ENCODE measurements around the gene PTPRN2.

The PTPRN2 gene

GRCh38 chr7:157888579-157888978 lies 699.0 kb downstream of the PTPRN2 start:
- no peak overlapping the region for H3K23ac ChIP-seq (ENCODE audit: low read length)
- no peak overlapping the region for H3K27ac ChIP-seq (ENCODE audit: low read depth, low read length)
- no peak overlapping the region for H3K4ac ChIP-seq (ENCODE audit: low read depth, low read length)
- WGBS (ENCODE audit: extremely low coverage, insufficient coverage, low lambda C conversion rate) = no CpG with 5 or more reads among the region's 11 CpGs
- H3K36me3 ChIP-seq (ENCODE audit: control insufficient read depth, insufficient read depth, low read length) = no peaks in the 10 kb centered on the region
- no peak for DNase-seq
- no peak overlapping the region for H2AK5ac ChIP-seq (ENCODE audit: low read length)
- H3K56ac ChIP-seq (ENCODE audit: low read length) = no peak overlapping the region
- no peak overlapping the region for H2BK5ac ChIP-seq (ENCODE audit: low read length)
- no peaks in the 10 kb centered on the region for H3K4me1 ChIP-seq (ENCODE audit: control insufficient read depth, low read depth, low read length)
- H3K27me3 ChIP-seq (ENCODE audit: insufficient read depth, low read length, poor library complexity) = no peaks in the 10 kb centered on the region
- no peaks in the 10 kb centered on the region for H3K79me2 ChIP-seq (ENCODE audit: control insufficient read depth, insufficient read depth, low read length)
- H4K8ac ChIP-seq (ENCODE audit: low read depth, low read length) = no peak overlapping the region
- H3K18ac ChIP-seq (ENCODE audit: low read length) = no peak overlapping the region
- no peak overlapping the region for H4K5ac ChIP-seq (ENCODE audit: low read length)
- H2BK120ac ChIP-seq (ENCODE audit: low read depth, low read length) = no peak overlapping the region
- no peak overlapping the region for H3K4me2 ChIP-seq (ENCODE audit: low read length)
- no peaks in the 10 kb centered on the region for H3K79me1 ChIP-seq (ENCODE audit: low read length)
- no peak overlapping the region for H2BK15ac ChIP-seq (replicated peaks; ENCODE audit: low read depth)
- no peak overlapping the region for H3K9ac ChIP-seq (ENCODE audit: low read length)
- no peak overlapping the region for H3K4me3 ChIP-seq (ENCODE audit: low read length)

GRCh38 chr7:157887400-157887799 lies 700.2 kb downstream of the PTPRN2 start:
- H3K79me2 ChIP-seq (ENCODE audit: control insufficient read depth, insufficient read depth, low read length) = no peaks in the 10 kb centered on the region
- WGBS (ENCODE audit: extremely low coverage, insufficient coverage, low lambda C conversion rate) = no CpG with 5 or more reads among the region's 6 CpGs
- H3K56ac ChIP-seq (ENCODE audit: low read length) = no peak overlapping the region
- no peak overlapping the region for H3K9ac ChIP-seq (ENCODE audit: low read length)
- no peak overlapping the region for H4K5ac ChIP-seq (ENCODE audit: low read length)
- H3K4me3 ChIP-seq (ENCODE audit: low read length) = no peak overlapping the region
- H3K36me3 ChIP-seq (ENCODE audit: control insufficient read depth, insufficient read depth, low read length) = no peaks in the 10 kb centered on the region
- no peak overlapping the region for H2BK120ac ChIP-seq (ENCODE audit: low read depth, low read length)
- no peak overlapping the region for H3K18ac ChIP-seq (ENCODE audit: low read length)
- H2AK5ac ChIP-seq (ENCODE audit: low read length) = no peak overlapping the region
- DNase-seq = no peak
- no peak overlapping the region for H3K4ac ChIP-seq (ENCODE audit: low read depth, low read length)
- no peaks in the 10 kb centered on the region for H3K4me1 ChIP-seq (ENCODE audit: control insufficient read depth, low read depth, low read length)
- no peak overlapping the region for H3K27ac ChIP-seq (ENCODE audit: low read depth, low read length)
- H2BK5ac ChIP-seq (ENCODE audit: low read length) = no peak overlapping the region
- no peaks in the 10 kb centered on the region for H3K27me3 ChIP-seq (ENCODE audit: insufficient read depth, low read length, poor library complexity)
- no peak overlapping the region for H2BK15ac ChIP-seq (replicated peaks; ENCODE audit: low read depth)
- no peaks in the 10 kb centered on the region for H3K79me1 ChIP-seq (ENCODE audit: low read length)
- H4K8ac ChIP-seq (ENCODE audit: low read depth, low read length) = no peak overlapping the region
- H3K4me2 ChIP-seq (ENCODE audit: low read length) = no peak overlapping the region
- no peak overlapping the region for H3K23ac ChIP-seq (ENCODE audit: low read length)

GRCh38 chr7:157886711-157887110 lies 700.9 kb downstream of the PTPRN2 start:
- WGBS (ENCODE audit: extremely low coverage, insufficient coverage, low lambda C conversion rate) = no CpG with 5 or more reads among the region's 11 CpGs

GRCh38 chr7:157886266-157886665 lies 701.4 kb downstream of the PTPRN2 start:
- no peak overlapping the region for H2AK5ac ChIP-seq (ENCODE audit: low read length)
- H3K4me1 ChIP-seq (ENCODE audit: control insufficient read depth, low read depth, low read length) = no peaks in the 10 kb centered on the region
- H3K18ac ChIP-seq (ENCODE audit: low read length) = no peak overlapping the region
- H3K9ac ChIP-seq (ENCODE audit: low read length) = no peak overlapping the region
- H3K4me3 ChIP-seq (ENCODE audit: low read length) = no peak overlapping the region
- no peak overlapping the region for H4K5ac ChIP-seq (ENCODE audit: low read length)
- H3K27ac ChIP-seq (ENCODE audit: low read depth, low read length) = no peak overlapping the region
- H3K36me3 ChIP-seq (ENCODE audit: control insufficient read depth, insufficient read depth, low read length) = no peaks in the 10 kb centered on the region
- no peak overlapping the region for H2BK15ac ChIP-seq (replicated peaks; ENCODE audit: low read depth)
- H4K8ac ChIP-seq (ENCODE audit: low read depth, low read length) = no peak overlapping the region
- no CpG with 5 or more reads among the region's 9 CpGs for WGBS (ENCODE audit: extremely low coverage, insufficient coverage, low lambda C conversion rate)
- no peak overlapping the region for H3K23ac ChIP-seq (ENCODE audit: low read length)
- H2BK120ac ChIP-seq (ENCODE audit: low read depth, low read length) = no peak overlapping the region
- no peaks in the 10 kb centered on the region for H3K27me3 ChIP-seq (ENCODE audit: insufficient read depth, low read length, poor library complexity)
- H3K56ac ChIP-seq (ENCODE audit: low read length) = no peak overlapping the region
- no peak for DNase-seq
- H3K79me2 ChIP-seq (ENCODE audit: control insufficient read depth, insufficient read depth, low read length) = no peaks in the 10 kb centered on the region
- no peaks in the 10 kb centered on the region for H3K79me1 ChIP-seq (ENCODE audit: low read length)
- no peak overlapping the region for H3K4me2 ChIP-seq (ENCODE audit: low read length)
- no peak overlapping the region for H3K4ac ChIP-seq (ENCODE audit: low read depth, low read length)
- no peak overlapping the region for H2BK5ac ChIP-seq (ENCODE audit: low read length)

More at GRCh38 chr7:157886711-157887110, 700.9 kb downstream of the PTPRN2 start:
- H3K18ac ChIP-seq (ENCODE audit: low read length) = no peak overlapping the region
- H2BK15ac ChIP-seq (replicated peaks; ENCODE audit: low read depth) = no peak overlapping the region
- H3K9ac ChIP-seq (ENCODE audit: low read length) = no peak overlapping the region
- no peak overlapping the region for H4K5ac ChIP-seq (ENCODE audit: low read length)
- H3K56ac ChIP-seq (ENCODE audit: low read length) = no peak overlapping the region
- no peak overlapping the region for H2AK5ac ChIP-seq (ENCODE audit: low read length)
- no peaks in the 10 kb centered on the region for H3K79me1 ChIP-seq (ENCODE audit: low read length)
- H3K27me3 ChIP-seq (ENCODE audit: insufficient read depth, low read length, poor library complexity) = no peaks in the 10 kb centered on the region
- no peak overlapping the region for H3K4me3 ChIP-seq (ENCODE audit: low read length)
- H3K4ac ChIP-seq (ENCODE audit: low read depth, low read length) = no peak overlapping the region
- no peak for DNase-seq
- no peak overlapping the region for H2BK5ac ChIP-seq (ENCODE audit: low read length)
- no peak overlapping the region for H4K8ac ChIP-seq (ENCODE audit: low read depth, low read length)
- no peak overlapping the region for H3K27ac ChIP-seq (ENCODE audit: low read depth, low read length)
- H3K23ac ChIP-seq (ENCODE audit: low read length) = no peak overlapping the region
- no peaks in the 10 kb centered on the region for H3K79me2 ChIP-seq (ENCODE audit: control insufficient read depth, insufficient read depth, low read length)
- H2BK120ac ChIP-seq (ENCODE audit: low read depth, low read length) = no peak overlapping the region
- H3K4me2 ChIP-seq (ENCODE audit: low read length) = no peak overlapping the region
- no peaks in the 10 kb centered on the region for H3K36me3 ChIP-seq (ENCODE audit: control insufficient read depth, insufficient read depth, low read length)
- no peaks in the 10 kb centered on the region for H3K4me1 ChIP-seq (ENCODE audit: control insufficient read depth, low read depth, low read length)

GRCh38 chr7:157885140-157885539 lies 702.5 kb downstream of the PTPRN2 start:
- H3K9ac ChIP-seq (ENCODE audit: low read length) = no peak overlapping the region
- WGBS (ENCODE audit: extremely low coverage, insufficient coverage, low lambda C conversion rate) = no CpG with 5 or more reads among the region's 6 CpGs

GRCh38 chr7:157884461-157885062 lies 703.1 kb downstream of the PTPRN2 start:
- no peak overlapping the region for H3K56ac ChIP-seq (ENCODE audit: low read length)
- H3K23ac ChIP-seq (ENCODE audit: low read length) = no peak overlapping the region
- H3K4me2 ChIP-seq (ENCODE audit: low read length) = no peak overlapping the region
- H3K27ac ChIP-seq (ENCODE audit: low read depth, low read length) = no peak overlapping the region
- no peaks in the 10 kb centered on the region for H3K27me3 ChIP-seq (ENCODE audit: insufficient read depth, low read length, poor library complexity)
- H3K79me2 ChIP-seq (ENCODE audit: control insufficient read depth, insufficient read depth, low read length) = no peaks in the 10 kb centered on the region
- H4K8ac ChIP-seq (ENCODE audit: low read depth, low read length) = no peak overlapping the region
- H3K79me1 ChIP-seq (ENCODE audit: low read length) = no peaks in the 10 kb centered on the region
- no peak overlapping the region for H2BK120ac ChIP-seq (ENCODE audit: low read depth, low read length)
- no peak overlapping the region for H2AK5ac ChIP-seq (ENCODE audit: low read length)
- no peak overlapping the region for H2BK5ac ChIP-seq (ENCODE audit: low read length)
- H3K4me3 ChIP-seq (ENCODE audit: low read length) = no peak overlapping the region
- H3K9ac ChIP-seq (ENCODE audit: low read length) = no peak overlapping the region
- H2BK15ac ChIP-seq (replicated peaks; ENCODE audit: low read depth) = no peak overlapping the region
- no peak for DNase-seq
- H4K5ac ChIP-seq (ENCODE audit: low read length) = no peak overlapping the region
- no peak overlapping the region for H3K4ac ChIP-seq (ENCODE audit: low read depth, low read length)
- no peak overlapping the region for H3K18ac ChIP-seq (ENCODE audit: low read length)
- H3K36me3 ChIP-seq (ENCODE audit: control insufficient read depth, insufficient read depth, low read length) = no peaks in the 10 kb centered on the region
- no CpG with 5 or more reads among the region's 9 CpGs for WGBS (ENCODE audit: extremely low coverage, insufficient coverage, low lambda C conversion rate)
- H3K4me1 ChIP-seq (ENCODE audit: control insufficient read depth, low read depth, low read length) = no peaks in the 10 kb centered on the region

More at GRCh38 chr7:157885140-157885539, 702.5 kb downstream of the PTPRN2 start:
- no peak overlapping the region for H3K4ac ChIP-seq (ENCODE audit: low read depth, low read length)
- H3K27me3 ChIP-seq (ENCODE audit: insufficient read depth, low read length, poor library complexity) = no peaks in the 10 kb centered on the region
- no peak overlapping the region for H3K23ac ChIP-seq (ENCODE audit: low read length)
- no peaks in the 10 kb centered on the region for H3K36me3 ChIP-seq (ENCODE audit: control insufficient read depth, insufficient read depth, low read length)
- H2BK15ac ChIP-seq (replicated peaks; ENCODE audit: low read depth) = no peak overlapping the region
- no peak for DNase-seq
- no peak overlapping the region for H3K56ac ChIP-seq (ENCODE audit: low read length)
- H4K5ac ChIP-seq (ENCODE audit: low read length) = no peak overlapping the region
- no peak overlapping the region for H2BK5ac ChIP-seq (ENCODE audit: low read length)
- no peak overlapping the region for H4K8ac ChIP-seq (ENCODE audit: low read depth, low read length)
- no peak overlapping the region for H3K4me3 ChIP-seq (ENCODE audit: low read length)
- no peak overlapping the region for H2AK5ac ChIP-seq (ENCODE audit: low read length)
- H3K18ac ChIP-seq (ENCODE audit: low read length) = no peak overlapping the region
- no peak overlapping the region for H3K4me2 ChIP-seq (ENCODE audit: low read length)
- H3K27ac ChIP-seq (ENCODE audit: low read depth, low read length) = no peak overlapping the region
- H3K4me1 ChIP-seq (ENCODE audit: control insufficient read depth, low read depth, low read length) = no peaks in the 10 kb centered on the region
- no peaks in the 10 kb centered on the region for H3K79me2 ChIP-seq (ENCODE audit: control insufficient read depth, insufficient read depth, low read length)
- H2BK120ac ChIP-seq (ENCODE audit: low read depth, low read length) = no peak overlapping the region
- no peaks in the 10 kb centered on the region for H3K79me1 ChIP-seq (ENCODE audit: low read length)
